Smooth muscle cell (in vitro differentiated cells): ENCODE data around the gene PEX26. TPM values are rescaled to one million over a fixed set of nuclear protein-coding genes. Genes with fewer than 3 reads are reported as not detected.

Experiments used
- DNase-seq: peaks from one replicate; lab custom pipeline; 2025; ENCODE audit not compliant: unreplicated experiment; lab: John Stamatoyannopoulos, UW
- H2AFZ ChIP-seq: fragments of 200-600 bp; sonication (generic); 2 replicates; pipeline ENCODE4 v1.6.0; 2016; ENCODE audit warnings: antibody characterized with exemption, low read depth, mild to moderate bottlenecking
- H3F3A ChIP-seq: fragments of 200-600 bp; sonication (generic); 2 replicates; pipeline ENCODE4 v1.6.0; 2017; ENCODE audit warnings: antibody characterized with exemption, low read depth
- H3K27ac ChIP-seq: fragments of 200-600 bp; sonication (generic); 2 replicates; pipeline ENCODE4 v1.5.1; 2016; ENCODE audit warnings: low read depth, mild to moderate bottlenecking
- H3K27me3 ChIP-seq: fragments of 200-600 bp; sonication (generic); 2 replicates; pipeline ENCODE4 v1.6.1; 2016; ENCODE audit warnings: low read depth, mild to moderate bottlenecking
- H3K36me3 ChIP-seq: fragments of 200-600 bp; sonication (generic); 2 replicates; pipeline ENCODE4 v1.5.1; 2016; ENCODE audit warnings: low read depth
- H3K4me1 ChIP-seq: fragments of 200-600 bp; sonication (generic); 2 replicates; pipeline ENCODE4 v1.5.1; 2016; ENCODE audit warnings: low read depth
- H3K4me2 ChIP-seq: fragments of 200-600 bp; sonication (generic); 2 replicates; pipeline ENCODE4 v1.6.0; 2016; ENCODE audit warnings: mild to moderate bottlenecking
- H3K4me3 ChIP-seq: fragments of 200-600 bp; sonication (generic); 2 replicates; pipeline ENCODE4 v1.5.1; 2016; ENCODE audit warnings: mild to moderate bottlenecking
- H3K79me2 ChIP-seq: fragments of 200-600 bp; sonication (generic); 2 replicates; pipeline ENCODE4 v1.6.0; 2016; ENCODE audit warnings: low read depth, mild to moderate bottlenecking
- H3K9ac ChIP-seq: fragments of 200-600 bp; sonication (generic); 2 replicates; pipeline ENCODE4 v1.6.0; 2016; ENCODE audit warnings: low read depth
- H3K9me3 ChIP-seq: fragments of 200-600 bp; sonication (generic); replicated peaks from 2 replicates; pipeline ENCODE4 v1.5.1; 2016; ENCODE audit warnings: low read depth
- H4K20me1 ChIP-seq: fragments of 200-600 bp; sonication (generic); 2 replicates; pipeline ENCODE4 v1.6.0; 2016; ENCODE audit warnings: low read depth
- CTCF ChIP-seq: fragments of 200-600 bp; sonication (generic); IDR thresholded peaks from 2 replicates; pipeline ENCODE4 v1.5.1; 2017; ENCODE audit warnings: borderline replicate concordance, mild to moderate bottlenecking, antibody characterized with exemption; ENCODE audit not compliant: insufficient read depth, poor library complexity, severe bottlenecking
- WGBS: methylation state at CpG from one replicate; pipeline ENCODE4 v1.1.7; 2016; ENCODE audit warnings: low lambda C conversion rate; 5-methylcytosine and 5-hydroxymethylcytosine counted together
- polyA plus RNA-seq: library from polyadenylated mRNA; unstranded; fragments of >200 nt; fragmentation: Nextera tagmentation; extraction: Ambion mirVana; gene quantifications from 2 replicates; pipeline ENCODE4 v1.2.1, GENCODE V29; 2016
- total RNA-seq: library from RNA; depleted of rRNA; stranded (reverse); fragments of >200 nt; gene quantifications from 2 replicates; pipeline ENCODE4 v1.2.3, GENCODE V29; 2014

Gene PEX26
- total and polyA plus RNA-seq, 2 experiments from 2014 or later: 4.3 to 15.3 TPM

GRCh38 chr22:18116634-18117033, 38.8 kb downstream of the PEX26 start:
- Histone ChIP-seq H4K20me1 (peaks cover under 1% of the 10 kb centered on the region), H3F3A (no peaks in the 10 kb centered on the region), H2AFZ (no peak overlapping the region), H3K36me3 (no peaks in the 10 kb centered on the region), H3K4me2 (no peak overlapping the region), H3K4me1 (no peaks in the 10 kb centered on the region), H3K4me3 (no peak overlapping the region), H3K27ac (no peak overlapping the region), H3K9ac (no peak overlapping the region), H3K27me3 (peaks cover 17% of the 10 kb centered on the region), H3K9me3 (no peaks in the 10 kb centered on the region), H3K79me2 (no peaks in the 10 kb centered on the region)
- no peak for TF ChIP-seq CTCF
- 93% methylated on average over 15 of the region's 15 CpGs for WGBS
- no peak for DNase-seq

- no peak overlapping the region for H3K9ac ChIP-seq
- no peak for DNase-seq
- H3K4me2 ChIP-seq: no peak overlapping the region
- TF ChIP-seq CTCF: no peak
- no peak overlapping the region for H3K27ac ChIP-seq
- no peaks in the 10 kb centered on the region for H3K4me1 ChIP-seq
- H3K27me3 ChIP-seq: no peaks in the 10 kb centered on the region
- no peaks in the 10 kb centered on the region for H3K36me3 ChIP-seq
- no peak overlapping the region for H3K4me3 ChIP-seq
- H3K9me3 ChIP-seq: no peaks in the 10 kb centered on the region
- 81% methylated on average over 9 of the region's 9 CpGs for WGBS
- H2AFZ ChIP-seq: no peak overlapping the region
- H4K20me1 ChIP-seq: no peaks in the 10 kb centered on the region
- no peaks in the 10 kb centered on the region for H3K79me2 ChIP-seq
- H3F3A ChIP-seq: no peaks in the 10 kb centered on the region
Observed at GRCh38 chr22:18118345-18118915, 40.6 kb downstream of the PEX26 start.

- Histone ChIP-seq H4K20me1 (no peaks in the 10 kb centered on the region), H3K36me3 (no peaks in the 10 kb centered on the region), H3K79me2 (no peaks in the 10 kb centered on the region), H2AFZ (no peak overlapping the region), H3K9ac (no peak overlapping the region), H3K4me1 (no peaks in the 10 kb centered on the region), H3K4me3 (no peak overlapping the region), H3F3A (no peaks in the 10 kb centered on the region), H3K4me2 (no peak overlapping the region), H3K9me3 (no peaks in the 10 kb centered on the region), H3K27me3 (no peaks in the 10 kb centered on the region), H3K27ac (no peak overlapping the region)
- TF ChIP-seq CTCF: no peak
- 92% methylated on average over 18 of the region's 18 CpGs for WGBS
- DNase-seq: no peak
Observed at GRCh38 chr22:18119409-18120110, 41.8 kb downstream of the PEX26 start.

- no peak overlapping the region for H3K27ac ChIP-seq
- H2AFZ ChIP-seq: no peak overlapping the region
- H4K20me1 ChIP-seq: no peaks in the 10 kb centered on the region
- H3F3A ChIP-seq: no peaks in the 10 kb centered on the region
- H3K27me3 ChIP-seq: no peaks in the 10 kb centered on the region
- no peak for TF ChIP-seq CTCF
- H3K79me2 ChIP-seq: no peaks in the 10 kb centered on the region
- 87% methylated on average over 4 of the region's 4 CpGs for WGBS
- H3K36me3 ChIP-seq: no peaks in the 10 kb centered on the region
- no peaks in the 10 kb centered on the region for H3K4me1 ChIP-seq
- DNase-seq: no peak
- no peak overlapping the region for H3K4me2 ChIP-seq
- H3K4me3 ChIP-seq: no peak overlapping the region
- H3K9me3 ChIP-seq: no peaks in the 10 kb centered on the region
- H3K9ac ChIP-seq: no peak overlapping the region
Observed at GRCh38 chr22:18120857-18121256, 43.1 kb downstream of the PEX26 start.
